GM19452 (cell line): Measurements from ENCODE around the gene ABT1.
A peak's percentile ranks its signal among the peaks of the same experiment; 100 is the strongest.
"Not testable (repeated sequence)": the region's sequence is repeated elsewhere in the genome, so short reads cannot be mapped to it uniquely, and the experiment has no call there.

Experiments used
- ATAC-seq: cut with Tn5 transposase; IDR thresholded peaks from one replicate; pipeline ENCODE4 v1.9.1; 2021; ENCODE audit not compliant: unreplicated experiment

ABT1 gene

GRCh38 chr6:26596579-26597388, at the start of gene ABT1:
Gene ABT1 (plus strand): TSS chr6:26596953. CDS start chr6:26596983, 30 bp downstream.
- ATAC-seq = peak; percentile 71

GRCh38 chr6:26547363-26547762, 49.4 kb upstream of the ABT1 start:
- ATAC-seq = not testable (repeated sequence)

GRCh38 chr6:26550250-26550993, 46.3 kb upstream of the ABT1 start:
- no peak for ATAC-seq

- ATAC-seq = no peak
Measured at GRCh38 chr6:26552205-26552604, 44.5 kb upstream of the ABT1 start.

GRCh38 chr6:26552640-26553188, 44.0 kb upstream of the ABT1 start:
- ATAC-seq = no peak

GRCh38 chr6:26553264-26553634, 43.5 kb upstream of the ABT1 start:
- ATAC-seq = peak; percentile 28

GRCh38 chr6:26553635-26554446, 42.9 kb upstream of the ABT1 start:
- ATAC-seq = peak; percentile 33

- ATAC-seq = no peak
Measured at GRCh38 chr6:26554447-26554696, 42.4 kb upstream of the ABT1 start.

- ATAC-seq = no peak
Measured at GRCh38 chr6:26554697-26555504, 41.9 kb upstream of the ABT1 start.

- no peak for ATAC-seq
Measured at GRCh38 chr6:26555505-26556262, 41.1 kb upstream of the ABT1 start.

GRCh38 chr6:26556263-26557070, 40.3 kb upstream of the ABT1 start:
- no peak for ATAC-seq

- ATAC-seq = no peak
Measured at GRCh38 chr6:26561533-26562466, 35.0 kb upstream of the ABT1 start.

- ATAC-seq = no peak
Measured at GRCh38 chr6:26563488-26563887, 33.3 kb upstream of the ABT1 start.

GRCh38 chr6:26568601-26569432, 27.9 kb upstream of the ABT1 start:
- peak; percentile 65 for ATAC-seq

GRCh38 chr6:26569433-26569764, 27.4 kb upstream of the ABT1 start:
- peak; percentile 10 for ATAC-seq

- no peak for ATAC-seq
Measured at GRCh38 chr6:26570027-26570809, 26.5 kb upstream of the ABT1 start.
